ENCODE measurements around the gene DDX39B.

DNA sequence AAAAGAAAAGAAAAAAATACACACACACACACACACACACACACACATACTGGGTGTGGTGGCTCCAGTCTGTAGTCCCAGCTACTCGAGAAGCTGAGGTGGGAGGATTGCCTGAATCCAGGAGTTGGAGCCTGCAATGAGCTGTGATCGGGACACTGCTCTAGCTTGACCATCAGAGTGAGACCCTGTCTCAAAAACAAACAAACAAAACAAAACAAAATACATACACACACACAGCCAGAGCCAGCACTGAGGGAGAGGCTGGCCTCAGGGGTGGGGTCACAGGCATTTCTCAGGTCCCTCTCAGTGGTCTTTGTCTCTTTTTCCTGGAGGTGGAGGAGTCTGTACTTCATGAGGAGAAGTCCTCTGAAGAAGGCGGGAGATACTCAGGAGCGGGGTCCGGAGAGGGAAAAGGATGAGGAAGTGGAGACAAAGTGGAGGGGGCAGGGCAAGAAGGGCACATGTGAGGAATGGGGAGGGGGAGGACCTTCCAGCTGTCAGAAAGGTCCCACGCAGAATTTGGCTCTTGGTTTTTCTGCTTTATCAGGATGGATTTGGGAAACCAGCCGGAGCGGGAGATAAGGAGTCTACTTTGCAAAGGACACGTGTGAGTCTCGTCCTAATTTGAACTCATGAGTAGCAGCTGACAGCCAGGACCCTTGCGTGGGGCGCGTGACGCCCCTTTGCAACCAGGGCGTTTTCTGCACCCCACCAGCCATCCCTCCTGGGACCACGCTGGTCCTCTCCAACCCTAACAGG lies 51.5 kb downstream of the DDX39B start:
- TF ChIP-seq, protein P1, sequence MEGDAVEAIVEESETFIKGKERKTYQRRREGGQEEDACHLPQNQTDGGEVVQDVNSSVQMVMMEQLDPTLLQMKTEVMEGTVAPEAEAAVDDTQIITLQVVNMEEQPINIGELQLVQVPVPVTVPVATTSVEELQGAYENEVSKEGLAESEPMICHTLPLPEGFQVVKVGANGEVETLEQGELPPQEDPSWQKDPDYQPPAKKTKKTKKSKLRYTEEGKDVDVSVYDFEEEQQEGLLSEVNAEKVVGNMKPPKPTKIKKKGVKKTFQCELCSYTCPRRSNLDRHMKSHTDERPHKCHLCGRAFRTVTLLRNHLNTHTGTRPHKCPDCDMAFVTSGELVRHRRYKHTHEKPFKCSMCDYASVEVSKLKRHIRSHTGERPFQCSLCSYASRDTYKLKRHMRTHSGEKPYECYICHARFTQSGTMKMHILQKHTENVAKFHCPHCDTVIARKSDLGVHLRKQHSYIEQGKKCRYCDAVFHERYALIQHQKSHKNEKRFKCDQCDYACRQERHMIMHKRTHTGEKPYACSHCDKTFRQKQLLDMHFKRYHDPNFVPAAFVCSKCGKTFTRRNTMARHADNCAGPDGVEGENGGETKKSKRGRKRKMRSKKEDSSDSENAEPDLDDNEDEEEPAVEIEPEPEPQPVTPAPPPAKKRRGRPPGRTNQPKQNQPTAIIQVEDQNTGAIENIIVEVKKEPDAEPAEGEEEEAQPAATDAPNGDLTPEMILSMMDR (IDR thresholded peaks at IDR 0.05; ENCODE audit: low read depth, low read length, poor library complexity, severe bottlenecking), result no peak
- no peak for TF ChIP-seq EZH2phosphoT487 (IDR thresholded peaks at IDR 0.05; ENCODE audit: borderline replicate concordance, low read length)

Data from DOHH2 (cell line).